Right kidney (tissue), 1 donor: ENCODE data around the gene PLEKHA6.
"Not testable (repeated sequence)": the region's sequence is repeated elsewhere in the genome, so short reads cannot be mapped to it uniquely, and the experiment has no call there.

Source experiments
- DNase-seq: peaks from one replicate; pipeline ENCODE4 v3.0.0-alpha.2; 2016

PLEKHA6 gene

DNA sequence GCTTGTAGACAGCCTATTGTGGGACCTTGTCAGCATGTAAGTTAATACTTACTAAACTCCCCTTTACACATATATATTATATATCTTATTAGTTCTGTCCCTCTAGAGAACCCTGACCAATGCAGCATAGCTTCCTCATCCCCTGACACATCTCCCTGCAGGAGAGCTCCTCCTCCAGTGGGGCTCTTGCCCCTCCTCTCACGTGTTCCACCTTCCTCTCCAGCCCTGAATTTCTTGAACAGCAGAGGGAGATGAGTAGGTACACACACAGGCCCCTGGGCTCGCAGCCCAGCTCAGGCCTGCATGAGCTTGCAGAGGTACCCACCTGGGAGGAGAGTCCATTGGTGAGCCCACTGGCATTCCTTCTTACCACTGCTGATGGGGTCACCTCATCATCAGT, 118.7 kb downstream of the PLEKHA6 start:
- no peak for DNase-seq

DNA sequence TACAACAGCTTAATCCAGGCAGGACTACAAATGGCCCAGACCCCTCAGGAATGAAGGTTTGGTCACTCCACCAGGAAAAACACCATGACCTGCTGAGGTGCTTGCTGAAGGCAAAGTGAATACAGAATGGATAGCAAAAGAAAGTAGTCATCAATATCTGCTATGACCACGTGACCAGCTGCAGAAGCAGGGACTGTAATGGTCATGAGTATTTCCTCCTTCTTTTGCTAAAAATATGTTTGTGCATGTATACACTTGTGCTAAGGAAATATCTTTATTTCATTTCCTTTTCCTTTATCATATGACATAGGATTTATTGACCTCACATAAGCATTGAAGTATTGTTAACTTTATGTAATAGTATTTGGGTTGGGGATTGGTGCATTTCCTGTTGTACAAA, 119.5 kb downstream of the PLEKHA6 start:
- no peak for DNase-seq

DNA sequence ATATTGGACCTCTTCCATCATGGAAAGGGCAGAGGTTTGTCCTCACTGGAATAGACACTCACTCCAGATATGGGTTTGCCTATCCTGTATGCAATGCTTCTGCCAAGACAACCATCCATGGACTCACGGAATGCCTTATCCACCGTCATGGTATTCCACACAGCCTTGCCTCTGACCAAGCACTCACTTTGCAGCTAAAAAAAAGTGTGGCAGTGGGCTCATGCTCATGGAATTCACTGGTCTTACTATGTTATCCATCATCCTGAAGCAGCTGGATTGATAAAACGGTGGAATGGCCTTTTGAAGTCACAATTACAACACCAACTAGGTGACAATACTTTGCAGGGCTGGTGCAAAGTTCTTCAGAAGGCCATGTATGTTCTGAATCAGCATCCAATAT, 120.3 kb downstream of the PLEKHA6 start:
- DNase-seq: not testable (repeated sequence)

DNA sequence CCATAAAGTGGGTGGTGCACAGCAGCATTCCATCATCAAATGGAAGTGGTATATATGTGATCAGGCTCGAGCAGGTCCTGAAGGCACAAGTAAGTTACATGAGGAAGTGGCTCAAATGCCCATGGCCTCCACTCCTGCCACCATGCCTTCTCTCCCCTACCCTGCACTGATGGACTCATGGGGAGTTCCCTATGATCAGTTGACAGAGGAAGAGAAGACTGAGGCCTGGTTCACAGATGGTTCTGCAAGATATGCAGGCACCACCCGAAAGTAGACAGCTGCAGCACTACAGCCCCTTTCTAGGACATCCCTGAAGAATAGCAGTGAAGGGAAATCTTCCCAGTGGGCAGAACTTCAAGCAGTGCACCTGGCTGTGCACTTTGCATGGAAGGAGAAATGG, 121.2 kb downstream of the PLEKHA6 start:
- DNase-seq: not testable (repeated sequence)

DNA sequence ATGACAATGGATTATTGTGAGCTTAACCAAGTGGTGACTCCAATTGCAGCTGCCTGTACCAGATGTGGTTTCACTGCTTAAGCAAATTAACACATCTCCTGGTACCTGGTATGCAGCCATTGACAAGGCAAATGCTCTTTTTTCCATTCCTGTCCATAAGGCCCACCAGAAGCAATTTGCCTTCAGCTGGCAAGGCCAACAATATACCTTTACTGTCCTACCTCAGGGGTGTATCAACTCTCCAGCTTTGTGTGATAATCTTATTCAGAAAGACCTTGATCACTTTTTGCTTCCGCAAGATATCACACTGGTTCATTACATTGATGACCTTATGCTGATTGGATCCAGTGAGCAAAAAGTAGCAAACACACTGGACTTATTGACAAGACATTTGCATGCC, 122.2 kb downstream of the PLEKHA6 start:
- not testable (repeated sequence) for DNase-seq

DNA sequence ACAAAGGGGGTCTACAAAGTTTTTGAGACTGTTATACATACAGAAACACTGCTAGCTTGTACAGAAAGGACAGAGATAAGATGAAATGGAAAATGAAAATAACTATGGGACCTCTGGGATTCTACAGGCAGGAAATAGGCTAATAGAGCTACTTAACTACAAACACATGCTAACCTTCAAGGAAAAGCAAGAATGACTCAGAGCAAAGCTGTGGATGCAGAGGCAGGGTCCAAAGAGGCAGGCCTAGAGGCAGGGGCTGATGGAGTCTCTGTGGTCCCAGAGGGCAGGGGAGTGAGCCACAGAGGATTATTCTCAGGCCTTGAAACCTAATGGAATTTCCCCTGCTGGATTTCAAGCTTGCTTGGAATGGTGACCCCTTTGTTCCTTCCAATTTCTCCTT, 127.2 kb downstream of the PLEKHA6 start:
- no peak for DNase-seq

DNA sequence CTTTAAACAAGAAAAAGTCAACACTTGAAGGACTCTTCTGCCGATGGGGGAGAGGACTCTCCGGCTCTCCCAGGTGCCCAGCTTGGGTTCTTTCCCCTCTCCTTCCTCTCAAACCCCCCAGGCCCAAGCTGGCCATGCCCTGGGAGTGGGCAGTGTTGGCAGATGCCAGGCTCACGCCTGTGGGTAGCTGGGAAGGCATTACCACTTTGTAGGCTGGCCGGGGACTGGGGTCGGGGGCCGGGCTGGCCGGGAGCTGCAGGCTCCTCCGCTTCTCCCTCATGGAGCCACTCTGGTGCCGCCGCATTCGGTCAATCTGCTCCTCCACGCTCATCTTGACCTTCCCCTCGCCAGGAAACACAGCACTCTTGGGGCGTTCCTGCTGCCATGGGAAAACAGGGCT, 129.5 kb downstream of the PLEKHA6 start:
- no peak for DNase-seq

DNA sequence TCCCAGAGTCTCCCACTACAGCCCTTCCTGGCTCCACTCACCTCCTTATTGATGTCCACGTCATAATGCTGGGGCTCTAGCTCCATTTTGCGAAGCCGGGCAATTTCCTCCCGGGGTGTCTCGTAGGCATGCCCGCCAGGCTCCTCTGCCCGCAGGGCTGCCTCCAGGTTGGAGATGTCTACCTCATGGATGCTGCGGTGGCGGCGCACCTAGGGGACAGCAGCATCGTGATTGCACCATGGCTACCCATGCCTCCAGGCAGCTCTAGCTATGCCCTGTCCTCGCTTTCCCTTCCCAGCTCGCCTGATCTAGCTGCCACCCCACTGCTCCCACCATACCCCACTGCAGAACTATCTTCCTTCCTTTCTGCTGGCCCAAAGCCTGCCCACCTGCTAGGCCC, 130.8 kb downstream of the PLEKHA6 start:
- DNase-seq: no peak

DNA sequence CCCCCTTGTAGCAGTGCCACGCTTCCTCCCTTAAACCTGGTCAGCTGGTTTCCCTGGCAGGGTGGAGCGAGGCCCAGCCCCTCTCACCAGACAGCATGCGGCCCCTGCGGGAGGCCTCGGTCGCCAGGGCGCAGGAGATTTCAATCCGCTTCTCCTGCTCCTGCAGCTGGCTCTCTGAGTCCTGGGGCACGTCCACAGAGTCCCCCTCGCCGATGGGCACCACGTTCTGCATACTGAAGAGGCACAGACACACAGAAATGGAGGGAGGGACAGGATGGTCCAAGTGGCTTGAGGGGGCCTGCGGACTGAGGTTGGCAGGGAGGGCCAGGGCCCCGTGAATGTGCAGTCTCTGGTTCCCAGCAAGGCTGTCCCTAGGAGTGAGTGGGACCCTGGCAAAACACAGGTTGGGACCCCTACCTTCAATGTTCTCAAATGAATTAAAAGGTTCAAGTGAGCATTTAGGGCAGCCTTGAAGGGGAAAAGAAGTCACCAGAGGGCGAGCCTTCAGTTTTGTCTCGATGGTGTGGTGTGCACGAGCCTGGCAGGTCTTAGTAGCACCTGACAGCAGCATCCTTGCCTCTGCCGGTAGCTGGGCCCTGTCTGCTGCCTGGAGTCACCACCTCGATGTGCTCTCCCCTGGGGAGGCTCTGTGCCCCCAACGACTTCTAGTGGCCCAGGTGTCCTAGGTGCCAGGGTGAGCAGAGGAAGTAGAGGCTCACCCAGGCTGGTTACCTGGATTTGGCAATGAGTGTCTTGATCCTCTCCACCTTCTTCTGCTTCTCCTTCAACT, 131.5 kb downstream of the PLEKHA6 start:
- DNase-seq: no peak

DNA sequence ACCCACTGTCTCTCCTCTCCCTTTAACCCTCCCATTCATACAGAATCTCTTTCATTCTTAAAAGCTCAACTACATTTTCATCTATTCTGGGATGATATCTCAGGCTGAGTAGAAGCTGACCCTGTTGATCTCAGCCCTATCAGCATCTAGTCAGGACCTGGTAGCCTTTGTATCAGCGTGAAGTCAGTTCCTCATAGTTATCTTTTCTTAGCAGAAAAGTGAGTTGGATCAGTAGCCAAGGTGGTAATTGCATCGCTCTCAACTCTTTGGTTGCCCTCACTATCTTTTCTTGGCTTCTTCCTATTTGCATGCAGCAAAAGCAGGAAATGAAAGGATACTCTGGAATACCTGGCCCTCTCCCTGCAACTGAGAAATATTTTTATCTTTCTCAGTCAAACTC, 132.4 kb downstream of the PLEKHA6 start:
- no peak for DNase-seq

DNA sequence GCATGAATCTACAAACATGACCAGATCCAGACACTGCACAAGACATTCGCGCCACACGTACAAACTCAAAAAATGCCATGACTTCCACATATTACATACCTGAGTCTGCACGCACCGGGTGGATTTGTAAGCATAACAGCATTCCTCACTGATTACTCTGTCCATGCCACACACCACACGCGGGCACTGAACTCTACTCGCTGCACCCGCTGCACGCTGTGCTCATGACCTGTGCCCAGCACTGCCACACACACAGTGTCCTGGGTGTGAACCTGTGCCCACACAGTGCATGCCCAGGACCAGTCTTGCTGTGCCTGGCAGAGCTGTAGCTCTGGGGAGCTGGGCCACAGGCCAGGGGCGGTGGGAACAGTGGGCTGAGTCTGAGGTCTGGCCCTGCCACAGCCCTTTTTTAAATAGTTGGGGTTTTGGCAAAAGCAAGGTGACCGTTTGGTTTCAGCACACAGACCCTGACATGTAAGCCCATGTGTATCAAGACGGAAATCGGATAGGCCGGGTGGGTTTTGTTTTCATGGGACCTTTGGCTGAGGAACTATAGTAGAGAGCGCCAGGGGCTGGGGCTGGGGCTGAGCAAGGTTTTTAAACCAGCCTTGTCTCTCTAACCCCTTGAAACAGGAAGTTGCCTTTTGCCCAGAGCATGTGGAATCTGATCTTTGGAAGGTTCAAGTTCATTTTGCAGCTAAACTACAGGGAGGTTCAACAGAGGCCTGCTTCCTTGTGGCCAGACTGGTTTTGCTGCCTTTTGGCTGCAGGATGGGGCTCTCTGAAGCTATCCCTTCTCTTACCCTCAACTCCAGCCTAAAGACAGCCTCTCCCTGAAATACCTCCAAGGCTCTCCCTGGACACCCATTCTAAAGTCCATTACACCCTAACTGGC, 133.6 kb downstream of the PLEKHA6 start:
- peak; percentile 33 for DNase-seq

DNA sequence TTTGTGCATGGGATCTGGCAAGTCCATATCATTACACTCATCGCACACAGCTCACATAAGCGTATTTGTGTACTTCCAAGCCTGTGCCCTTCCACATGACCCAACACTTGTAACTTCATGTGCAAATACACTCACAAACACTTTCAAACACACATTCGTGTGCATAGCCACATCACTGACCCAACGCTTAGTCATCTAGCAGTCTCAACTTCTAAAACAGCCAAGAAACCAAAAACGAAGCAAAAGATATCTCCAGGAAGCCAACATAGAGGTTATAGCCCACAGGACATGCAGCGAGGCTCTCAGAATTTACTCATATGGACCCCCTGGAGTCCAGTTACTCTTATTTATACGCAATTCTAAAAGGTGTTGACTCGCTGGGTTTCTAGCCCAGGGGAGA, 135.1 kb downstream of the PLEKHA6 start:
- DNase-seq: no peak

DNA sequence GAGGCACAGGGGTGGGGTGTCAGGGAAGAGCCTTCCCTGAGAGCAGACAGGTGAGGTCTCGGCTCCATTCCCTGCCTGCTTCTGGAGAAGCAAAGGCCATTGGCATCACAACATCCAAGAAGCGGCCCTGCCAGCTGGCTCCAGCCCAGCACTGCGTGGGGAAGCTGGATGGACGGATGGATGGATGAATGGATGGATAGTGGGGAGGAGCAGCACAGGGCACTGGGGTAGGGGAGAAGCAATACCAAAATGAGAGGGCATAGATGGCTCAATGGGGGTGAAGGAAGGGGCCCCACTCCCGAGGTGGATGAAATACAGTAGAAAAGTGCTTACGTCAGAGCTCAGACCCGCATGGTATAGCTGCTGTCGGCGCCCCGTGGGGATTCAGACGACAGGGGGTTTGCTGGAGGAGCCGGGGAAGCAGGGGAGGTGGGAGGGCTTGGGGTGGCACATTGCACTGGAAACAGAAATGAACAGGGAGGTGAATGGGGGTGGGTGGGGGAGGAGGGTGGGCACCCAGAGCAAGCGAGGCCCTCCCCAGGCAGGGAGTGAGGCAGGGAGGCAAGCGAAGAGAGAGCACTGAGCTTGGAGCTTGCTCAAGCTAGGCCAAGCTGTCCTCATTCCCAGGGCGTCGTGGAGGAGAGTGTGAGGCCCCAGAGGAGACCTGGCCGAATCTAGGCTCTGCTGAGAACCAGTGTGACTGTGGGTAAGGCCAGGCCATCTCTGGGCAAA, 136.4 kb downstream of the PLEKHA6 start:
- no peak for DNase-seq

DNA sequence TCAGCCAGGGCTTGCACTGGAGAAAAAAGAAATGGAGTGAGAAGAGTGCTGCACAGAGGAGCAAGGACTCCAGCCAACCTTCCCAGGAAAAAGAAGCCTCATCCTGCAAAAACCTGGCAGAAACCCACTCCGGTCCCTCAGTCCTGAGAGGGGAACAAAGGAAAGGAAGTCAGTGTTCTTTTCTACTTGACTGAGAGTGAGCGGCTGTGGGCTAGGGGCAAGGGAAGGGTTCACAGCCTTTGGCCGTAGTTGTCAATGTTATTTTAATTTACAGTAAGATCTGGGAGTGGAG, 137.0 kb downstream of the PLEKHA6 start:
- no peak for DNase-seq

DNA sequence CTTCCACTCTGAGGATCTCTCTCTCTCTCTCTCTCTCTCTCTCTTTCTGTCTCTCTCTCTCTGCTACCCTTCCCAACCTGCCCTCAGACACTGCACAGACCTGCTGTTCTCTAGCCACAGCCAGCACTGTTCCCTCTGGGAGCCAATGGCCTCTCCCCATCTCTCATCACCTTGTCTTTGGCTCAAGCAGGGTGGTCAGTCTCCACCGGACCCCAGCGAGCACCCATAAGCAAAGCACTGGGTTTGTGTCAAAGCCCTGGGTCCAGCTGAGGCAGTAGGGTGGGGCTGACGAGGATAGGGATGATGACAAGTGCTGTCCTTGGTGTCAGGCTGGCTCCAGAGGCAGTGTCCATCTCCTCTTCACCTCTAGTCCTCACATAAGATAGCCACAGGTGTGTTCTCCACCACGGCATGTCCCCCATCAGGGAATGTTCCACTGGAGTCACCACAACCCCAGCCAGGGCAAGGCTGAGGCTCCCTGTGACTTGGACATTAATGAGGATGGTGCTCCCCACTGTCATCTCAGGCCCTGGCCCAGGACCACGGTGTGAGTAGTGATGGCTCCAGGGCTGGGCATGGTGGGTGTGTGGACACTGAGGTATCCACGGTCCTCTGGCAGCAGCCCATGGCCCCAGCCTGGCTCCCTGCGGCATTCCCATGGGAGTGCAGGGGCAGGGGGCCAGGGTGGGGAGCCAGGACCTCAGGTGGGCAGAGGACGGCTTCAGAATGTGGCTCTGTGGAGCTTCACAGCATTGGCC, 137.5 kb downstream of the PLEKHA6 start:
- no peak for DNase-seq

DNA sequence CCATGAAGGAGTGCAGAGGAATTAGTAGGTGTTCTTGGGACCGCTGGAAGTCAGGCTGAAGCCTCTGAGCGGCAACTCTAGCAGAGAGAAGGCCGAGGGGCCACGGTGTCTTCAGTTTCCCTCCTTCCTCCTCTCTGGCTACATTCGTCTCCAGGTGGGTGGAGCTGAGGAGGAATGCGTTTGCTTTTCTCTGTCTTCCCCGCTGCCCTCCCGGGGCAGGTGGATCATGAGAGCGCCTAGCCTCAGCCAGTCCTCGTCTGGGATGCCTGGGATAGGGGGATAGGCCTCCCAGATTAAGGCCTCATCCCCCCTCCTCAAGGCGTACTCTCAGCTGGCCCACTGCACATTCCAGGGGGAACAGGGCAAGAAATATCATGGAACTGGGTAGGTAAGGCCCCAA, 138.5 kb downstream of the PLEKHA6 start:
- DNase-seq: no peak

DNA sequence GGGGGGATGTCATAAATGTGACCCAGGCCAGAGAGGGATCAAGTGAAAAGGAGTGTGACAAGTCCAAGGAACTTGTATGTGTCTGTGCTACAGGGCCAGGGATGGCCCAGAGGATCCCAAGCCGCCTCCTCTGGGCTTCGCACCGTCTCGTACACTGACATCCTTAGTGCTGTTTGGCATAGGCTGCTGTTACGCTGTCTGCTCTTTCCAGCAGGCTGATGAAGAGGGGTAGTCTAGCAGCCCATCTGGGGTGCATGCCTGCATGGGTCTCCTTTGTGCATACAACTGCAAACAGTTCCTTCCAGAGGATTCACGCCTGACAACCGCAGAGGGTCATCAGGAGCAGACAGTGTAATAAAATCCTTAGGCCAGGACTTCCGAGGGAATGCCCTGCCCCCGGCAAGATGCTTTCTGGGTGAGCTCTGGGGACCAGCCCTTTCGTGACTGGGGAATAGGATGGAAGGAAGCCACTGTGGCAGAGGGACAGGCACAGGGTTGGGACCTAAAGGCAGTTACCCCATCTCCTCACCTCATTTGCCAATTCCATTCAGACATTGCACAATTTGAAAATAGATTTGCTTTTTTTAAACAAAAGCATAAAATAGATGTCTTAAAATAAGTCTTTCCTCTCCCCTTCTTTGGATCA, 139.6 kb downstream of the PLEKHA6 start:
- DNase-seq: no peak

DNA sequence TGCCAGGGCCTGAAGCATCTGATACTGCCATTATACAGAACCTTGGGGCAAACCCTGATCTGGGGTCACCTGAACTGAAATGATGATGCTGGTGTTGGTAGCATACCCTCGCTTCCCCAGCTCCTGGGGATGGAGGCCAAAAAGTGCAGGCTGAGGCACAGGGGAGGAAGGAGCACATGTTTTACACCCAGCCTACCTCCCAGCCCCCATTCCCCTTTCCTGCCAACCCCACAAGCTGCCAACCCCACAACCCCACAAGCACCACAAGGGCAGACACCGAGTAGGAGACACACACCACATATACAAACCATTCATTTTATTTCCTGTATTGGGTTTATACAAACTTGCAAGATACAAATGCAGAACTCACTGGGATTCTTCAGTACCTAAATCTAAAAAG, 141.2 kb downstream of the PLEKHA6 start:
- DNase-seq: no peak

DNA sequence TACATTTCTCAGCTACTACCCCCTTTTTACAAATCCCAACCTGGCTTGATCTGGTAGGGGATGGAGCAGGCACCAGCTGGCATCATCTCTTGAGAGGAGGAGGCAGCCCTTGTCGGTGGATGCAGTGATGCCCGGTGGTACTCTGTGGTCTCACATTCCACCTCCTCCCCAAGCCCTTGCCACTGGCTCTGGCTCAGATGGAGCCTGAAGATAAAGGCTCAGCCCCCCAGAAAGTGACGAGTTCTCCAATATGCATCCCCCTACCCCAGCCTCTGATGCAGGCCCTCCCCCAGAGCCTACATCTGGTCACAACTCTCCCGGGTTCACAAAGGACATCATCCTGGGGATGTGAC, 142.1 kb downstream of the PLEKHA6 start:
- no peak for DNase-seq

DNA sequence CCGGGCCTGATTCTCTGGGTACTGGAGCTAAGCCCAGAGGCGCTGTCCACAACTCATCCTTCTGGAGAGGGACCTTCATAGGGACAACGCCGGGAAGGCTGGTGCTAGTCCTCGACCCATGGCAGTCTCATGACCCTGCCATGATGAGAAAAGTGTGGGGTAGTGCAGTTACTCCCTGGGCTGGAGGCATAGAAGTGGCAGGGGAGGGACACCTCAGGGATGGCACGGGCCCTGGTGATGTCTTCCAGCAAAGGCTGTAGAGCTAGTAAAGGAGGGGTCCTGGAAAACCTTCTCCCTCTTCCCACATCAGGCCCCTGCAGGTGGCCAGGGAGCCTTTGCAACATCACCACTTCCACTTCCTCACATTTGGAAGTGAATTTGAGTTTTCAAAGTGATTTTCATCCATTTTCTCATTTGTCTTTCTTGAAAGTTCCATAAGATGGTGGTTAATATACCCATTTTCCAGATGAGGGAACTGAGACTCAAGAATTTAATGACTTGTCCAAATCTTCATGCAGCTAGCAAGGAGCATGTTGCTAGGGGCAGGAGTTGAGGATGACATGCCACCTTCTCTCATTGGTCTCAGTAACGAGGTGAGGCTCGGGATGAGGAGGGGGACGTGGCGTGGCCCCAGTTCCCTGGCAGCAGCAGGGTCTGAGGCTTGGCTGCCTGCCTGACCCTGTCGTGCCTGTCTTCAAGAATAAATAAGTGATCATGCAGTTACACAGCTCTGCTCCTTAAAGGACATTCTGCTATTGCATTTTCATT, 142.7 kb downstream of the PLEKHA6 start:
- DNase-seq: no peak

DNA sequence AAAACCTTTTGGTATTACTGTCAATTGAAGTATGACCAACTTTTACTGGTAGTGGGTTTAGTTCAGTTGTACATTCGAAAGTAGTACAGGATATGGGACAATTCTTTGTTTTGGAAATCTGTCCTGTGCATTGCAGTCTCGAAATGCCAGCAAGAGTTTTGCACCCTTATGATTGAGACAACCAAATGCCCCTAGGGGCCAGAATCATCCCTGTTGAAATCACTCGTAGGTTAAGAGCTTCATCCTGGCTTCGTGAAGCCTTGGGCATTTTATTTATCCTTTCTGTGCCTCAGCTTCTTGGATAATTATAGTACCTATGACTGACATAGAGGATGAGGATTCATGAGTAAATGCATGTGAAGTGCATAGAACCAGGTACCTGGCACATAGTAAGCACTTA, 143.5 kb downstream of the PLEKHA6 start:
- no peak for DNase-seq
